Fibroblast of mammary gland (primary cell): ENCODE results near the gene SART3.

Experiments used
- DNase-seq: peaks from one replicate; pipeline ENCODE4 v3.0.0-alpha.2; 2010; ENCODE audit warnings: low read depth
- H3K4me3 ChIP-seq: 2 replicates; pipeline ENCODE4 v1.5.1; 2011; ENCODE audit warnings: low read depth, mild to moderate bottlenecking, low read length, moderate library complexity; ENCODE audit not compliant: control insufficient read depth
- TF ChIP-seq, protein P1 (sequence below): conservative IDR thresholded peaks from 2 replicates; pipeline ENCODE4 v1.5.1; 2011; ENCODE audit warnings: low read depth, low read length, inconsistent platforms; ENCODE audit not compliant: control insufficient read depth, insufficient read depth

Gene SART3

DNA sequence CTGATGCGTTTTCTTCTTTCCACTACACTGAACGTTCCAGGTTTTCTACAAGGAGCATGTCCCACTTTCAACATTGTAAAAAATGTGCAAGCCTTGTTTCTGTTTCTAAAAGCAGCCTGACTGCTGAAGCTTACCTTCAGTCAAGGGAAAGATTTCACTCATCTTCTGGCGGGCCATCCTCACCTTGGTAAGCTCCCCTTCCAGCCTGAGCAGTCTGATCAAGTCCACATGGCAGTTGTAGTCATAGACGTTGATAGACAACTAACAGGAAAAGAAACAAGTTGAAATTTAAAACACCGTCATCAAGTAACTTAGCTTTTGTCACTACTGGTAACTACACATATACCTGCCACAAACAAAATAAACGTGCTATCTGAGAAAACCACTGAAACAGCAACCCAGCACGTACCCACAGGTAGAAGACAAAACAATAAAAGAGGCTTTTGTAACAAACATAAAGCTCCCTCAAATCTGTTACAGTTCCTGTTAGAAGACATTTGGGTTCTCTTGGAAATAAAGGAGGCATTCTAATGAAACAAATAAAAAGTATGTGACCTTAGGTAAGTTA, 11.9 kb downstream of the SART3 start:
- TF ChIP-seq, protein P1, sequence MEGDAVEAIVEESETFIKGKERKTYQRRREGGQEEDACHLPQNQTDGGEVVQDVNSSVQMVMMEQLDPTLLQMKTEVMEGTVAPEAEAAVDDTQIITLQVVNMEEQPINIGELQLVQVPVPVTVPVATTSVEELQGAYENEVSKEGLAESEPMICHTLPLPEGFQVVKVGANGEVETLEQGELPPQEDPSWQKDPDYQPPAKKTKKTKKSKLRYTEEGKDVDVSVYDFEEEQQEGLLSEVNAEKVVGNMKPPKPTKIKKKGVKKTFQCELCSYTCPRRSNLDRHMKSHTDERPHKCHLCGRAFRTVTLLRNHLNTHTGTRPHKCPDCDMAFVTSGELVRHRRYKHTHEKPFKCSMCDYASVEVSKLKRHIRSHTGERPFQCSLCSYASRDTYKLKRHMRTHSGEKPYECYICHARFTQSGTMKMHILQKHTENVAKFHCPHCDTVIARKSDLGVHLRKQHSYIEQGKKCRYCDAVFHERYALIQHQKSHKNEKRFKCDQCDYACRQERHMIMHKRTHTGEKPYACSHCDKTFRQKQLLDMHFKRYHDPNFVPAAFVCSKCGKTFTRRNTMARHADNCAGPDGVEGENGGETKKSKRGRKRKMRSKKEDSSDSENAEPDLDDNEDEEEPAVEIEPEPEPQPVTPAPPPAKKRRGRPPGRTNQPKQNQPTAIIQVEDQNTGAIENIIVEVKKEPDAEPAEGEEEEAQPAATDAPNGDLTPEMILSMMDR, result no peak
- H3K4me3 ChIP-seq, result no peak overlapping the region
- DNase-seq, result no peak

GRCh38 chr12:108547686-108548085, 13.3 kb downstream of the SART3 start:
- H3K4me3 ChIP-seq, result no peak overlapping the region
- TF ChIP-seq, protein P1, result no peak
- no peak for DNase-seq

GRCh38 chr12:108543652-108544051, 17.3 kb downstream of the SART3 start:
- H3K4me3 ChIP-seq, result no peak overlapping the region
- DNase-seq, result no peak
- TF ChIP-seq, protein P1, result no peak

GRCh38 chr12:108542320-108542719, 18.7 kb downstream of the SART3 start:
- TF ChIP-seq, protein P1, result no peak
- DNase-seq, result no peak

GRCh38 chr12:108538616-108539195, 22.3 kb downstream of the SART3 start:
- DNase-seq, result no peak
- TF ChIP-seq, protein P1, result no peak

More at GRCh38 chr12:108542320-108542719, 18.7 kb downstream of the SART3 start:
- no peak overlapping the region for H3K4me3 ChIP-seq

DNA sequence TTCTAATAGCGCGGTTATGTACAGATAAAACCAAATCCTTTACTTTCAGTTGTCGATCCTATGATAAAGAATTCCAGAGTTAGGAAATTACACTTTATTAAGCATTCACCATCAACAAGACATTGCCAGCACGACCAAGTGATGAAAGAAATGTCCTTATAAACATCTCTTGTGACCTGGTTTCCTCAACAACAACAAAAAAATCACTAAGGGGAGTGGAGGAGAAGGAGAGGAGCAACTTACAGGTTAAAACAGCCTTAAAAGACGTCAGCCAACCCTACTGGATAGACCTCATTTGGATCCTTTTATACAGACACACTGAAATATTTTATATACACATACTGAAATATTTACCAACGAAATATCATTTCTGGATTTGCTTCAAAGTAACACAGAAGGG, 22.8 kb downstream of the SART3 start:
- no peak overlapping the region for H3K4me3 ChIP-seq
- TF ChIP-seq, protein P1, result no peak
- DNase-seq, result no peak

More at GRCh38 chr12:108538616-108539195, 22.3 kb downstream of the SART3 start:
- no peak overlapping the region for H3K4me3 ChIP-seq
